Osteoblast (primary cell): ENCODE results near the gene GDF7. TPM values are rescaled to one million over a fixed set of nuclear protein-coding genes. Genes with fewer than 3 reads are reported as not detected.
A peak's percentile ranks its signal among the peaks of the same experiment; 100 is the strongest.

ENCODE experiments used
- DNase-seq: peaks from one replicate; pipeline ENCODE4 v3.0.0; 2011; ENCODE audit warnings: low spot score, mixed read lengths; ENCODE audit not compliant: insufficient read length; ENCODE audit errors: missing footprints
- H2AFZ ChIP-seq: 2 replicates; pipeline ENCODE4 v1.6.0; 2011; ENCODE audit warnings: mild to moderate bottlenecking, low read length
- H3K27ac ChIP-seq: 2 replicates; pipeline ENCODE4 v1.5.1; 2011; ENCODE audit warnings: mild to moderate bottlenecking, low read depth, low read length, moderate library complexity
- H3K27me3 ChIP-seq: 2 replicates; pipeline ENCODE4 v1.6.0; 2012; ENCODE audit warnings: mild to moderate bottlenecking, control low read depth, inconsistent platforms, low read length, moderate library complexity; ENCODE audit not compliant: insufficient read depth
- H3K36me3 ChIP-seq: 2 replicates; pipeline ENCODE4 v1.5.1; 2011; ENCODE audit warnings: mild to moderate bottlenecking, low read length, control low read depth, moderate library complexity; ENCODE audit not compliant: insufficient read depth
- H3K4me1 ChIP-seq: 2 replicates; pipeline ENCODE4 v1.5.1; 2011; ENCODE audit warnings: mild to moderate bottlenecking, low read length, control low read depth, moderate library complexity; ENCODE audit not compliant: insufficient read depth
- H3K4me2 ChIP-seq: 2 replicates; pipeline ENCODE4 v1.6.0; 2011; ENCODE audit warnings: mild to moderate bottlenecking, low read length; ENCODE audit not compliant: insufficient read depth
- H3K4me3 ChIP-seq: fragments of 200-600 bp; sonication (generic); 3 replicates; pipeline ENCODE4 v1.5.1; 2012; ENCODE audit warnings: mild to moderate bottlenecking, low read length, inconsistent platforms; ENCODE audit not compliant: insufficient read depth
- H3K79me2 ChIP-seq: 2 replicates; pipeline ENCODE4 v1.6.0; 2012; ENCODE audit warnings: mild to moderate bottlenecking, low read length, control low read depth, inconsistent platforms; ENCODE audit not compliant: insufficient read depth
- H3K9me3 ChIP-seq: 2 replicates; pipeline ENCODE4 v1.5.1; 2011; ENCODE audit warnings: low read depth, low read length, control low read depth
- H4K20me1 ChIP-seq: 2 replicates; pipeline ENCODE4 v1.6.0; 2012; ENCODE audit warnings: mild to moderate bottlenecking, low read length, control low read depth; ENCODE audit not compliant: insufficient read depth
- total RNA-seq: library from RNA; depleted of rRNA; stranded (reverse); fragments of >200 nt; gene quantifications from 2 replicates; pipeline ENCODE4 v1.2.3, GENCODE V29; 2012
- TF ChIP-seq, protein P1 (sequence below): IDR thresholded peaks from 2 replicates; pipeline ENCODE4 v1.5.1; 2011; ENCODE audit warnings: mild to moderate bottlenecking, low read depth, low read length, moderate library complexity; ENCODE audit errors: extremely low read depth

GDF7 gene
- total RNA-seq, 1 donor, result not detected

DNA sequence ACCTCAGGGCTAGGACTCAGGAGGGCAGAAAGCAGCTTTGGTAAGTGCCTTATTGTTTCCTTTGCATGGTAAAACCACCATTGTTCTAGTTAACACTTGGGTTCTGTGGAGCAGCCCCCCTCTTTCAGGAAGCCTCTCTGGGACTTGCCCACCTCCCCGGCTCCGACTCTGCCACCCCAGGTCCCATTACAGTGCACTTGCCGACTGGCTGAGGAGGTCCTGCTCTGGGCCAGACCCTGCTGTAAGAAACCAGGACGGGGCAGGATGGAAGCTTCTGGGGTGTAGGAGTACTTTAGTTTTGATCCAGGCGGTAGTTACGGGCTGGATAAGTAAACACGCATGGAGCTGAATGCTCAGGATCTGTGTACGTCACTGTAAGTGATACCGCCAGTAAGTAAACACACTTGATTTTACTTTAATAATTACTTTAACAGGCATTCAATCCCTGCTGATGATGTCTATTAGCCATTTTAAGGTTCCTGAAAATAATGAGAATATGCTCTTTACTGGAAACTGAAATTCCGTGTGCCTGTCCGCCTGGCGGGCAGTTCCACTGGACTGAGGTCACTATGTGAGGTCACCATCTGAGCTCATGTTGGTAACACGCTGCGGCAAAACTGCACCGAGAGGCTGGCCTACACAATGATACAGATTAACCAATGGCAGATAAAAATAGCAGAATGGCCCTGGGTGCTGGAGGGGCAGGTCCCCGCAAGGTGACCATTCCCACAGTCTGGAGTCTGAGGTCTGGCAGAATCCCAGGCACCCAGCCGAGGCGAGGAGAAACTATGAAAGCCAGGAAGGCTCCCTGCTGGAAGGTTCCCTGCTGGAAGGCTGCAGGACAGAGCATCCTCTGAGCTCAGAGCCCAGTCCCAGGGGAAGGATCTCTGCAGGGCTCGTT lies 41.2 kb upstream of the GDF7 start:
- H3K36me3 ChIP-seq, result no peaks in the 10 kb centered on the region

GRCh38 chr2:20626392-20626697 lies 40.6 kb upstream of the GDF7 start:
- H3K4me1 ChIP-seq, result no peaks in the 10 kb centered on the region
- no peak overlapping the region for H3K27ac ChIP-seq
- H3K79me2 ChIP-seq, result no peaks in the 10 kb centered on the region
- no peak overlapping the region for H2AFZ ChIP-seq
- no peak overlapping the region for H3K4me2 ChIP-seq
- no peaks in the 10 kb centered on the region for H3K36me3 ChIP-seq
- H3K4me3 ChIP-seq, result no peak overlapping the region
- no peaks in the 10 kb centered on the region for H3K27me3 ChIP-seq
- TF ChIP-seq, protein P1, sequence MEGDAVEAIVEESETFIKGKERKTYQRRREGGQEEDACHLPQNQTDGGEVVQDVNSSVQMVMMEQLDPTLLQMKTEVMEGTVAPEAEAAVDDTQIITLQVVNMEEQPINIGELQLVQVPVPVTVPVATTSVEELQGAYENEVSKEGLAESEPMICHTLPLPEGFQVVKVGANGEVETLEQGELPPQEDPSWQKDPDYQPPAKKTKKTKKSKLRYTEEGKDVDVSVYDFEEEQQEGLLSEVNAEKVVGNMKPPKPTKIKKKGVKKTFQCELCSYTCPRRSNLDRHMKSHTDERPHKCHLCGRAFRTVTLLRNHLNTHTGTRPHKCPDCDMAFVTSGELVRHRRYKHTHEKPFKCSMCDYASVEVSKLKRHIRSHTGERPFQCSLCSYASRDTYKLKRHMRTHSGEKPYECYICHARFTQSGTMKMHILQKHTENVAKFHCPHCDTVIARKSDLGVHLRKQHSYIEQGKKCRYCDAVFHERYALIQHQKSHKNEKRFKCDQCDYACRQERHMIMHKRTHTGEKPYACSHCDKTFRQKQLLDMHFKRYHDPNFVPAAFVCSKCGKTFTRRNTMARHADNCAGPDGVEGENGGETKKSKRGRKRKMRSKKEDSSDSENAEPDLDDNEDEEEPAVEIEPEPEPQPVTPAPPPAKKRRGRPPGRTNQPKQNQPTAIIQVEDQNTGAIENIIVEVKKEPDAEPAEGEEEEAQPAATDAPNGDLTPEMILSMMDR, result no peak
- DNase-seq, result no peak
- H4K20me1 ChIP-seq, result no peaks in the 10 kb centered on the region
- H3K9me3 ChIP-seq, result no peaks in the 10 kb centered on the region

More for the DNA sequence above, 41.2 kb upstream of the GDF7 start:
- Histone ChIP-seq H3K4me1 (no peaks in the 10 kb centered on the region), H3K9me3 (no peaks in the 10 kb centered on the region), H3K4me3 (no peak overlapping the region), H3K27ac (no peak overlapping the region), H3K79me2 (no peaks in the 10 kb centered on the region), H4K20me1 (no peaks in the 10 kb centered on the region), H2AFZ (no peak overlapping the region), H3K27me3 (no peaks in the 10 kb centered on the region), H3K4me2 (no peak overlapping the region)
- DNase-seq, result peak; percentile 90
- TF ChIP-seq, protein P1, result no peak

DNA sequence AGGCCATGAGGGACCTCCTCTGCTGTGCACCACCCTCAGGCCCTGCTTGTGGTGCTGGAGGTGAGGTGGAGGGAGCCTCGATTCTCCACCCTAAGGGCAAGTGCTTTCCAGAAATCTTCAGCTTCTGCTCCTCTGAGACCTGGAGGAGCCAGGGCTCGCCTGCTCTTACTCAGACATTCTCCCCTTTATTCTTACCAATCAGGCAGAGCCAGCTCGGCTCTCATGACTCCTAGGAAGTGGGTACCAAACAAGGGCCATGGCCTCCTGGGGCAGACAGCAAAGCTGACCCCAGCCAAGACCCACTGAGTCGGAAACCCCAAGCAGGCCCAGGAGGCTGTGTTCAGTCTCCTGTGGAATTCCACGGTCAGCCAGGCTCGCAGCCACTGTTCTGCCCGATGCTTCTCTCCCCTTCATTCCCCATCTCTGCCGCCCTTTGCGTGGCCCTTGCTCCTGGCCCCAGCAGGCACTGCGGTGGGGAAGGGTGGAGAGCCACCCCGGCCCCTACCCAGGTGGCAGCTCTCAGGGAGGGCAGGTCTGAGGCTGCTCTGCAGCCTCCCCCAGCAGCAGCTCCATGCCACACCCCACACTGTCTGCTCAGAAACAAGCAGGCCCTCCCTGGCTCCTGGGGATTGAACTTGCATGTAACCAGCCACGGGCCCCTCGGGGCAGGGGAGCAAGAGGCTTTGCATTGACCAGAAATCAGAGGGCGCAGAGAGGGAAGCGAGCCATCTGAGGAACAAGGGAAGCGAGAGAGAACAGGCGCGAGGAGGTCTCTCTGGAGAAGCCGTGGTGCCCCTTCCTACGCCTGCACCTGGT lies 40.0 kb upstream of the GDF7 start:
- peak; percentile 10 for DNase-seq
- Histone ChIP-seq H3K79me2 (no peaks in the 10 kb centered on the region), H3K4me1 (no peaks in the 10 kb centered on the region), H3K4me3 (no peak overlapping the region), H4K20me1 (no peaks in the 10 kb centered on the region), H3K27ac (no peak overlapping the region), H2AFZ (no peak overlapping the region), H3K4me2 (no peak overlapping the region), H3K9me3 (no peaks in the 10 kb centered on the region), H3K27me3 (no peaks in the 10 kb centered on the region), H3K36me3 (no peaks in the 10 kb centered on the region)
- TF ChIP-seq, protein P1, result no peak
